SK-N-SH (cell line): Measurements from ENCODE around the gene RIMS1. TPM values are rescaled to one million over a fixed set of nuclear protein-coding genes. Genes with fewer than 3 reads are reported as not detected.

ENCODE experiments used
- CTCF ChIA-PET: fragments of 300-600, 350-600 bp; formaldehyde crosslinking; extraction: SDS; loops from one replicate; lab custom pipeline; 2021; lab: Yijun Ruan, JAX
- POLR2A ChIA-PET: fragments of 350-600 bp; sonication (Branson Sonifier 250); formaldehyde crosslinking; extraction: SDS; loops from one replicate; lab custom pipeline; 2020; ENCODE audit warnings: antibody characterized with exemption, inconsistent platforms; lab: Yijun Ruan, JAX
- DNase-seq: peaks from one replicate; pipeline ENCODE4 v3.0.0; 2012
- H2AFZ ChIP-seq: fragments of 200-600 bp; sonication (generic); 2 replicates; pipeline ENCODE4 v1.8.1; 2016; ENCODE audit warnings: antibody characterized with exemption, mild to moderate bottlenecking, low read depth
- H3F3A ChIP-seq: fragments of 200-600 bp; sonication (generic); replicated peaks from 2 replicates; pipeline ENCODE3; 2016; ENCODE audit warnings: antibody characterized with exemption, mild to moderate bottlenecking; ENCODE audit not compliant: insufficient read depth
- H3K27ac ChIP-seq, 2 experiments: fragments of 200-500 bp in 1 of 2; fragments of 200-600 bp in 1 of 2; sonication (Bioruptor generic) in 1 of 2; sonication (generic), shearing (Covaris generic) in 1 of 2; 2 replicates each; pipeline versions ENCODE4 v1.5.1 to v1.6.1; 2014 to 2016; ENCODE audit warnings: low read depth in 2 of 2, inconsistent platforms in 1 of 2, low read length in 1 of 2, mild to moderate bottlenecking in 1 of 2, mixed read lengths in 1 of 2
- H3K27me3 ChIP-seq: fragments of 200-600 bp; sonication (generic), shearing (Covaris generic); 2 replicates; pipeline ENCODE4 v1.6.1; 2016; ENCODE audit warnings: mixed run types; ENCODE audit not compliant: insufficient read depth
- H3K36me3 ChIP-seq, 2 experiments: fragments of 200-500 bp in 1 of 2; fragments of 200-600 bp in 1 of 2; sonication (Bioruptor generic) in 1 of 2; sonication (generic) in 1 of 2; replicated peaks in 1 of 2; 2 replicates each; pipeline versions ENCODE3 to v1.5.1; 2014 to 2016; ENCODE audit warnings: low read length in 1 of 2, mild to moderate bottlenecking in 1 of 2; ENCODE audit not compliant: insufficient read depth in 2 of 2, control insufficient read depth in 1 of 2
- H3K4me1 ChIP-seq, 2 experiments: fragments of 200-500 bp in 1 of 2; fragments of 200-600 bp in 1 of 2; sonication (Bioruptor generic) in 1 of 2; sonication (generic), shearing (Covaris generic) in 1 of 2; 2 replicates each; pipeline versions ENCODE4 v1.5.1 to v1.6.1; 2014 to 2016; ENCODE audit warnings: low read depth in 1 of 2, low read length in 1 of 2, mixed run types in 1 of 2; ENCODE audit not compliant: insufficient read depth in 2 of 2, control insufficient read depth in 1 of 2
- H3K4me2 ChIP-seq: fragments of 200-600 bp; sonication (generic), shearing (Covaris generic); 2 replicates; pipeline ENCODE4 v1.6.1; 2017; ENCODE audit warnings: mixed run types
- H3K4me3 ChIP-seq, 2 experiments: fragments of 200-500 bp in 1 of 2; fragments of 200-600 bp in 1 of 2; sonication (Bioruptor generic) in 1 of 2; sonication (generic), shearing (Covaris generic) in 1 of 2; 2 replicates each; pipeline versions ENCODE4 v1.5.1 to v1.8.1; 2014 to 2016; ENCODE audit warnings: low read depth in 2 of 2, inconsistent platforms in 1 of 2, low read length in 1 of 2, mild to moderate bottlenecking in 1 of 2, mixed read lengths in 1 of 2, moderate library complexity in 1 of 2
- H3K79me2 ChIP-seq: fragments of 200-600 bp; sonication (generic); 2 replicates; pipeline ENCODE4 v1.8.1; 2017; ENCODE audit warnings: mild to moderate bottlenecking; ENCODE audit not compliant: insufficient read depth
- H3K9ac ChIP-seq: fragments of 200-600 bp; sonication (generic); 2 replicates; pipeline ENCODE4 v1.6.1; 2017; ENCODE audit warnings: mixed run types
- H3K9me2 ChIP-seq: fragments of 200-600 bp; sonication (generic); 2 replicates; pipeline ENCODE4 v1.6.1; 2017; ENCODE audit warnings: mixed run types
- H3K9me3 ChIP-seq: fragments of 200-600 bp; sonication (generic); 2 replicates; pipeline ENCODE4 v1.6.1; 2017; ENCODE audit warnings: mixed run types, mild to moderate bottlenecking, moderate library complexity
- H4K20me1 ChIP-seq: fragments of 200-600 bp; sonication (generic); 2 replicates; pipeline ENCODE4 v1.6.1; 2017; ENCODE audit warnings: mild to moderate bottlenecking, mixed run types; ENCODE audit not compliant: insufficient read depth
- CHD2 ChIP-seq: fragments of 150-350 bp; IDR thresholded peaks from 2 replicates; pipeline ENCODE4 v1.6.1; 2018; ENCODE audit warnings: low read length; ENCODE audit not compliant: partially characterized antibody
- ELF1 ChIP-seq: IDR thresholded peaks from 2 replicates; pipeline ENCODE4 v1.4.0; 2012
- EP300 ChIP-seq, 2 experiments: IDR thresholded peaks; 2 replicates each; pipeline versions ENCODE4 v1.4.0 to v1.6.1; 2012; ENCODE audit warnings: borderline replicate concordance in 1 of 2, low read depth in 1 of 2, low read length in 1 of 2
- EZH2phosphoT487 ChIP-seq: fragments of 200-600 bp; sonication (generic); IDR thresholded peaks from 2 replicates; pipeline ENCODE4 v1.6.1; 2017; ENCODE audit warnings: low read depth, mixed run types, mild to moderate bottlenecking, antibody characterized with exemption, moderate library complexity, borderline replicate concordance
- FOXJ3 ChIP-seq: sonication (generic); formaldehyde crosslinking; IDR thresholded peaks from 2 replicates; pipeline ENCODE4 v1.5.1; 2020; ENCODE audit warnings: mild to moderate bottlenecking, missing genetic modification reagents
- FOXM1 ChIP-seq: IDR thresholded peaks from 2 replicates; pipeline ENCODE4 v1.4.0; 2012; ENCODE audit warnings: low read depth, mild to moderate bottlenecking
- MEF2A ChIP-seq: IDR thresholded peaks from 2 replicates; pipeline ENCODE4 v1.4.0; 2012; ENCODE audit warnings: low read depth, borderline replicate concordance
- MXI1 ChIP-seq: IDR thresholded peaks from 2 replicates; pipeline ENCODE4 v1.6.1; 2012; ENCODE audit warnings: mild to moderate bottlenecking, low read depth, low read length, improper control_type of control experiment
- NFIC ChIP-seq: IDR thresholded peaks from 2 replicates; pipeline ENCODE4 v1.4.0; 2012; ENCODE audit warnings: borderline replicate concordance
- RAD21 ChIP-seq: IDR thresholded peaks from 2 replicates; pipeline ENCODE4 v1.6.1; 2012; ENCODE audit warnings: mild to moderate bottlenecking, low read length
- RFX5 ChIP-seq: IDR thresholded peaks from 2 replicates; pipeline ENCODE4 v1.6.1; 2012; ENCODE audit warnings: mild to moderate bottlenecking, improper control_type of control experiment, low read length
- SIN3A ChIP-seq: IDR thresholded peaks from 2 replicates; pipeline ENCODE4 v1.6.1; 2012; ENCODE audit warnings: low read depth, mild to moderate bottlenecking, low read length, moderate library complexity, borderline replicate concordance
- SMC3 ChIP-seq: IDR thresholded peaks from 2 replicates; pipeline ENCODE4 v1.6.1; 2012; ENCODE audit warnings: low read depth, low read length, improper control_type of control experiment
- TAF1 ChIP-seq: IDR thresholded peaks from 2 replicates; pipeline ENCODE4 v1.6.1; 2012; ENCODE audit warnings: low read depth, mild to moderate bottlenecking, low read length, moderate library complexity, borderline replicate concordance
- whole genome bisulfite sequencing: methylation state at CpG from one replicate; pipeline ENCODE4 v1.1.6; 2017; ENCODE audit warnings: low lambda C conversion rate; 5-methylcytosine and 5-hydroxymethylcytosine counted together
- polyA plus RNA-seq, 3 experiments: library from polyadenylated mRNA; depleted of rRNA; stranded (reverse); fragments of >200 nt; gene quantifications; 2 replicates each; pipeline ENCODE4 v1.2.3, GENCODE V29; 2012
- TF ChIP-seq, protein P1 (sequence below): IDR thresholded peaks from 2 replicates; pipeline ENCODE4 v1.4.0; 2012; ENCODE audit warnings: low read depth, borderline replicate concordance
- TF ChIP-seq, protein P2 (sequence below): IDR thresholded peaks from 2 replicates; pipeline ENCODE4 v1.6.1; 2012; ENCODE audit warnings: mild to moderate bottlenecking, low read depth, low read length, moderate library complexity
- TF ChIP-seq, protein P3 (sequence below): fragments of 150-350 bp; IDR thresholded peaks from 2 replicates; pipeline ENCODE4 v1.6.1; 2017; ENCODE audit warnings: antibody characterized with exemption, low read length, low read depth, borderline replicate concordance
- TF ChIP-seq, protein P4 (sequence below): fragments of 200-600 bp; sonication (generic); IDR thresholded peaks from 2 replicates; pipeline ENCODE4 v1.6.1; 2017; ENCODE audit warnings: antibody characterized with exemption, mild to moderate bottlenecking, moderate library complexity
- TF ChIP-seq, protein P5 (sequence below): fragments of 150-350 bp; IDR thresholded peaks from 2 replicates; pipeline ENCODE4 v1.6.1; 2016; ENCODE audit warnings: mild to moderate bottlenecking, low read depth, low read length

The RIMS1 gene
- polyA plus RNA-seq, 1 of the 3 experiments (the other 2 are of a cell fraction): 0.20 TPM

DNA sequence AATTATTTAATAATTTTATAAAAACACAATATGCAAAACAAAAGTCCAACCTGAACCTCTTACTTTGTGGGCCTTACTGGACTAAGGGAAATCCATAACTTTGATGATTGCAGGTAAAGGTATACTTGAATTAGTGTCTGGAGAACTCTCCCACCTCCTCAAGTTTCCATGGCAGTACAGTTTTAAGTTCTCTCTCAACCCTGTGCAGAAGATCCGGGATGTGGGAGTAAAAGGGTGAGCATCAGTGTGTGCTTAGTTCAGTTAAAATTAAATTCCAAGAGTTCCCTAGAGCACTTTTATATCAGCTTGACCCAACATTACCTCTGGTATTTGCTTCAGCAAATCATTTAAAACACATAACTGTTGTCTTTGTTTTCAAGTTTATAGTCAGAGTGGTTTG is 47.5 kb downstream of the RIMS1 start (continued):
- TF ChIP-seq, protein P1, sequence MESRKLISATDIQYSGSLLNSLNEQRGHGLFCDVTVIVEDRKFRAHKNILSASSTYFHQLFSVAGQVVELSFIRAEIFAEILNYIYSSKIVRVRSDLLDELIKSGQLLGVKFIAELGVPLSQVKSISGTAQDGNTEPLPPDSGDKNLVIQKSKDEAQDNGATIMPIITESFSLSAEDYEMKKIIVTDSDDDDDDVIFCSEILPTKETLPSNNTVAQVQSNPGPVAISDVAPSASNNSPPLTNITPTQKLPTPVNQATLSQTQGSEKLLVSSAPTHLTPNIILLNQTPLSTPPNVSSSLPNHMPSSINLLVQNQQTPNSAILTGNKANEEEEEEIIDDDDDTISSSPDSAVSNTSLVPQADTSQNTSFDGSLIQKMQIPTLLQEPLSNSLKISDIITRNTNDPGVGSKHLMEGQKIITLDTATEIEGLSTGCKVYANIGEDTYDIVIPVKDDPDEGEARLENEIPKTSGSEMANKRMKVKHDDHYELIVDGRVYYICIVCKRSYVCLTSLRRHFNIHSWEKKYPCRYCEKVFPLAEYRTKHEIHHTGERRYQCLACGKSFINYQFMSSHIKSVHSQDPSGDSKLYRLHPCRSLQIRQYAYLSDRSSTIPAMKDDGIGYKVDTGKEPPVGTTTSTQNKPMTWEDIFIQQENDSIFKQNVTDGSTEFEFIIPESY: no peak
- no peak for TF ChIP-seq MXI1

DNA sequence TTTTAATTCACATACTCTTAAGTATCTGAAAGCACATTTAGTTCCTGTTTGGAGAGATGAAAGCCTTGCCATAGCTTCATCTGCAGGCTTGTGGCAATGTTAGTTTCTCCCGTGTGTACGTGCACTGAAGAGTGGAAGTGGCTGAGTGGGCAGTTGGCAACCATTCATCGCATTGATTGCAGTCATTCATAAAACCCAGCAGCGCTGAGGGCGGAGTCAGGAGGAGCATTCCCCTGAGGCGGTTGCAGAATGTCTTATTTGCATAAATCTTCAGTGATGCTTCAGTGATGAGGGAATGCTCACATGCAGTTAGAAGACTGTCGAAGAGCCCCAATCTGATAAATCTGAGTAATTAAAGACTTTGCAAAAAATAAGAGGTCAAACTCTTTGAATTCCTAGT is 79.1 kb downstream of the RIMS1 start:
- TF ChIP-seq FOXM1 (no peak), EZH2phosphoT487 (no peak), EP300 (IDR thresholded peaks at IDR 0.05; ENCODE audit: borderline replicate concordance in 1 of 2, low read depth in 1 of 2, low read length in 1 of 2) (no peak), FOXJ3 (CRISPR knock-in tag) (no peak), SIN3A (no peak), RAD21 (no peak), RFX5 (no peak), NFIC (no peak), CHD2 (no peak), TAF1 (no peak), SMC3 (no peak), ELF1 (no peak), MEF2A (no peak)
- TF ChIP-seq, protein P2, sequence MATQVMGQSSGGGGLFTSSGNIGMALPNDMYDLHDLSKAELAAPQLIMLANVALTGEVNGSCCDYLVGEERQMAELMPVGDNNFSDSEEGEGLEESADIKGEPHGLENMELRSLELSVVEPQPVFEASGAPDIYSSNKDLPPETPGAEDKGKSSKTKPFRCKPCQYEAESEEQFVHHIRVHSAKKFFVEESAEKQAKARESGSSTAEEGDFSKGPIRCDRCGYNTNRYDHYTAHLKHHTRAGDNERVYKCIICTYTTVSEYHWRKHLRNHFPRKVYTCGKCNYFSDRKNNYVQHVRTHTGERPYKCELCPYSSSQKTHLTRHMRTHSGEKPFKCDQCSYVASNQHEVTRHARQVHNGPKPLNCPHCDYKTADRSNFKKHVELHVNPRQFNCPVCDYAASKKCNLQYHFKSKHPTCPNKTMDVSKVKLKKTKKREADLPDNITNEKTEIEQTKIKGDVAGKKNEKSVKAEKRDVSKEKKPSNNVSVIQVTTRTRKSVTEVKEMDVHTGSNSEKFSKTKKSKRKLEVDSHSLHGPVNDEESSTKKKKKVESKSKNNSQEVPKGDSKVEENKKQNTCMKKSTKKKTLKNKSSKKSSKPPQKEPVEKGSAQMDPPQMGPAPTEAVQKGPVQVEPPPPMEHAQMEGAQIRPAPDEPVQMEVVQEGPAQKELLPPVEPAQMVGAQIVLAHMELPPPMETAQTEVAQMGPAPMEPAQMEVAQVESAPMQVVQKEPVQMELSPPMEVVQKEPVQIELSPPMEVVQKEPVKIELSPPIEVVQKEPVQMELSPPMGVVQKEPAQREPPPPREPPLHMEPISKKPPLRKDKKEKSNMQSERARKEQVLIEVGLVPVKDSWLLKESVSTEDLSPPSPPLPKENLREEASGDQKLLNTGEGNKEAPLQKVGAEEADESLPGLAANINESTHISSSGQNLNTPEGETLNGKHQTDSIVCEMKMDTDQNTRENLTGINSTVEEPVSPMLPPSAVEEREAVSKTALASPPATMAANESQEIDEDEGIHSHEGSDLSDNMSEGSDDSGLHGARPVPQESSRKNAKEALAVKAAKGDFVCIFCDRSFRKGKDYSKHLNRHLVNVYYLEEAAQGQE: no peak
- TF ChIP-seq, protein P3, sequence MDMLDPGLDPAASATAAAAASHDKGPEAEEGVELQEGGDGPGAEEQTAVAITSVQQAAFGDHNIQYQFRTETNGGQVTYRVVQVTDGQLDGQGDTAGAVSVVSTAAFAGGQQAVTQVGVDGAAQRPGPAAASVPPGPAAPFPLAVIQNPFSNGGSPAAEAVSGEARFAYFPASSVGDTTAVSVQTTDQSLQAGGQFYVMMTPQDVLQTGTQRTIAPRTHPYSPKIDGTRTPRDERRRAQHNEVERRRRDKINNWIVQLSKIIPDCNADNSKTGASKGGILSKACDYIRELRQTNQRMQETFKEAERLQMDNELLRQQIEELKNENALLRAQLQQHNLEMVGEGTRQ: no peak
- TF ChIP-seq, protein P4, sequence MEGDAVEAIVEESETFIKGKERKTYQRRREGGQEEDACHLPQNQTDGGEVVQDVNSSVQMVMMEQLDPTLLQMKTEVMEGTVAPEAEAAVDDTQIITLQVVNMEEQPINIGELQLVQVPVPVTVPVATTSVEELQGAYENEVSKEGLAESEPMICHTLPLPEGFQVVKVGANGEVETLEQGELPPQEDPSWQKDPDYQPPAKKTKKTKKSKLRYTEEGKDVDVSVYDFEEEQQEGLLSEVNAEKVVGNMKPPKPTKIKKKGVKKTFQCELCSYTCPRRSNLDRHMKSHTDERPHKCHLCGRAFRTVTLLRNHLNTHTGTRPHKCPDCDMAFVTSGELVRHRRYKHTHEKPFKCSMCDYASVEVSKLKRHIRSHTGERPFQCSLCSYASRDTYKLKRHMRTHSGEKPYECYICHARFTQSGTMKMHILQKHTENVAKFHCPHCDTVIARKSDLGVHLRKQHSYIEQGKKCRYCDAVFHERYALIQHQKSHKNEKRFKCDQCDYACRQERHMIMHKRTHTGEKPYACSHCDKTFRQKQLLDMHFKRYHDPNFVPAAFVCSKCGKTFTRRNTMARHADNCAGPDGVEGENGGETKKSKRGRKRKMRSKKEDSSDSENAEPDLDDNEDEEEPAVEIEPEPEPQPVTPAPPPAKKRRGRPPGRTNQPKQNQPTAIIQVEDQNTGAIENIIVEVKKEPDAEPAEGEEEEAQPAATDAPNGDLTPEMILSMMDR: no peak
- TF ChIP-seq, protein P5, sequence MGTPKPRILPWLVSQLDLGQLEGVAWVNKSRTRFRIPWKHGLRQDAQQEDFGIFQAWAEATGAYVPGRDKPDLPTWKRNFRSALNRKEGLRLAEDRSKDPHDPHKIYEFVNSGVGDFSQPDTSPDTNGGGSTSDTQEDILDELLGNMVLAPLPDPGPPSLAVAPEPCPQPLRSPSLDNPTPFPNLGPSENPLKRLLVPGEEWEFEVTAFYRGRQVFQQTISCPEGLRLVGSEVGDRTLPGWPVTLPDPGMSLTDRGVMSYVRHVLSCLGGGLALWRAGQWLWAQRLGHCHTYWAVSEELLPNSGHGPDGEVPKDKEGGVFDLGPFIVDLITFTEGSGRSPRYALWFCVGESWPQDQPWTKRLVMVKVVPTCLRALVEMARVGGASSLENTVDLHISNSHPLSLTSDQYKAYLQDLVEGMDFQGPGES: no peak
- Histone ChIP-seq H3K9ac (no peak overlapping the region), H3K4me3 (no peak overlapping the region), H3K36me3 (no peaks in the 10 kb centered on the region), H3K4me1 (no peaks in the 10 kb centered on the region), H3K27ac (no peak overlapping the region), H3K27me3 (no peaks in the 10 kb centered on the region), H3F3A (no peaks in the 10 kb centered on the region), H3K9me3 (no peaks in the 10 kb centered on the region), H3K79me2 (no peaks in the 10 kb centered on the region), H3K9me2 (no peaks in the 10 kb centered on the region), H3K4me2 (no peak overlapping the region), H2AFZ (no peak overlapping the region), H4K20me1 (no peaks in the 10 kb centered on the region)
- DNase-seq: no peak
- ChIA-PET CTCF (no interaction called here), POLR2A (no interaction called here)
- WGBS: 52% methylated on average over 7 of the region's 7 CpGs
